T-cell (primary cell): ENCODE measurements around the gene MMP21. TPM values are rescaled to one million over a fixed set of nuclear protein-coding genes. Genes with fewer than 3 reads are reported as not detected.

Experiments
- ATAC-seq, 4 experiments: fragments of 200-7000 bp in 3 of 4; fragments of 150-1000 bp in 1 of 4; cut with Tn5 transposase; replicated peaks in 1 of 4; 1 replicate in 3 of 4; 2 replicates in 1 of 4; pipeline ENCODE4 v1.10.0; 2021; ENCODE audit warnings: moderate library complexity in 3 of 4, mild to moderate bottlenecking in 2 of 4, moderate number of reproducible peaks in 1 of 4
- CTCF ChIA-PET, 2 donors: fragments of 300-600 bp; sonication (Branson Sonifier 250); formaldehyde crosslinking; loops; one replicate each; lab custom pipeline; 2022; ENCODE audit warnings: antibody characterized with exemption in 2 of 2; lab: Charles Lee
- POLR2A ChIA-PET, 2 donors: fragments of 300-600 bp; sonication (Branson Sonifier 250); formaldehyde crosslinking; loops; one replicate each; lab custom pipeline; 2022; ENCODE audit warnings: antibody characterized with exemption in 2 of 2; lab: Charles Lee
- DNase-seq, 35 experiments: peaks; one replicate each; pipeline versions ENCODE4 v3.0.0 to v3.0.0-alpha.2; 2013 to 2023
- H3K27ac ChIP-seq: one replicate; pipeline ENCODE4 v1.5.1; 2013; ENCODE audit warnings: low read length
- H3K27me3 ChIP-seq, 2 experiments: replicated peaks in 1 of 2; 1 replicate in 1 of 2; 2 replicates in 1 of 2; pipeline versions ENCODE4 v1.6.1 to v1.7.0; 2013; ENCODE audit warnings: low read length in 1 of 2, mixed read lengths in 1 of 2; ENCODE audit not compliant: control insufficient read depth in 2 of 2, insufficient read depth in 2 of 2; ENCODE audit errors: extremely low read depth in 1 of 2
- H3K36me3 ChIP-seq, 2 donors: 1 replicate in 1 of 2; 2 replicates in 1 of 2; pipeline versions ENCODE4 v1.6.1 to v1.7.0; 2013; ENCODE audit warnings: low read length in 1 of 2; ENCODE audit not compliant: control insufficient read depth in 2 of 2, insufficient read depth in 1 of 2; ENCODE audit errors: extremely low read depth in 1 of 2
- H3K4me1 ChIP-seq, 2 experiments: 1 replicate in 1 of 2; 2 replicates in 1 of 2; pipeline versions ENCODE4 v1.6.1 to v1.7.0; 2013; ENCODE audit warnings: low read length in 2 of 2, mixed read lengths in 1 of 2; ENCODE audit not compliant: insufficient read depth in 2 of 2, control insufficient read depth in 1 of 2; ENCODE audit errors: extremely low read depth in 1 of 2
- H3K4me3 ChIP-seq, 2 donors: 1 replicate in 1 of 2; 2 replicates in 1 of 2; pipeline versions ENCODE4 v1.5.1 to v1.7.0; 2013; ENCODE audit warnings: mild to moderate bottlenecking in 2 of 2, low read length in 1 of 2, moderate library complexity in 1 of 2; ENCODE audit not compliant: control insufficient read depth in 1 of 2; ENCODE audit errors: extremely low read depth in 1 of 2
- H3K9me3 ChIP-seq: 2 replicates; pipeline ENCODE4 v1.7.0; 2013
- H3K27ac Mint-ChIP-seq, 2 donors: one replicate each; pipeline ENCODE4 v1.8.0; 2020 to 2021; ENCODE audit warnings: mild to moderate bottlenecking in 2 of 2, mixed read lengths in 2 of 2
- H3K27me3 Mint-ChIP-seq, 2 donors: one replicate each; pipeline ENCODE4 v1.8.0; 2021 to 2022; ENCODE audit warnings: mixed read lengths in 2 of 2
- H3K36me3 Mint-ChIP-seq: one replicate; pipeline ENCODE4 v1.8.0; 2021; ENCODE audit warnings: mixed read lengths
- H3K4me1 Mint-ChIP-seq, 3 donors: one replicate each; pipeline ENCODE4 v1.8.0; 2020 to 2022; ENCODE audit warnings: mixed read lengths in 3 of 3, mild to moderate bottlenecking in 1 of 3
- H3K4me3 Mint-ChIP-seq, 3 donors: one replicate each; pipeline ENCODE4 v1.8.0; 2020 to 2022; ENCODE audit warnings: mild to moderate bottlenecking in 3 of 3, mixed read lengths in 3 of 3, moderate library complexity in 3 of 3
- H3K9me3 Mint-ChIP-seq, 3 donors: one replicate each; pipeline ENCODE4 v1.8.0; 2020 to 2022; ENCODE audit warnings: mixed read lengths in 3 of 3
- WGBS: methylation state at CpG from one replicate; pipeline ENCODE4 v1.1.5; 2013; ENCODE audit warnings: missing lambda C conversion rate; ENCODE audit not compliant: insufficient coverage; 5-methylcytosine and 5-hydroxymethylcytosine counted together
- total RNA-seq, 35 experiments: library from RNA in 6 of 35; stranded (reverse) in 6 of 35; fragments of 120-200 nt in 1 of 35; gene quantifications; one replicate each; pipeline versions ENCODE4 v1.2.1 to v1.2.4 and lab custom pipeline; 2013 to 2026

The MMP21 gene
- total RNA-seq, 5 donors from 2014 or later (not counting 1 experiment from before 2014, with no cell fraction given) = 0.30 to 0.49 (median 0.44) TPM

- no peak overlapping the region for H3K4me3 ChIP-seq
- H3K27ac ChIP-seq = no peak overlapping the region
- H3K9me3 ChIP-seq = no peaks in the 10 kb centered on the region
- Mint-ChIP-seq H3K4me1 (no peaks in the 10 kb centered on the region), H3K27me3 (no peaks in the 10 kb centered on the region), H3K27ac (no peak overlapping the region), H3K9me3 (no peaks in the 10 kb centered on the region), H3K36me3 (peaks cover 53% of the 10 kb centered on the region), H3K4me3 (no peak overlapping the region)
- 93% methylated on average over 4 of the region's 7 CpGs for WGBS
- DNase-seq (no peak), ATAC-seq (no peak)
- no peaks in the 10 kb centered on the region for H3K27me3 ChIP-seq
- CTCF ChIA-PET = no interaction called here
- no peaks in the 10 kb centered on the region for H3K4me1 ChIP-seq
- peaks cover 20 to 54% of the 10 kb centered on the region in 2 donors for H3K36me3 ChIP-seq
- POLR2A ChIA-PET = no interaction called here
These were observed 27.1 kb upstream of the MMP21 start for GRCh38 chr10:125802739-125803138.

GRCh38 chr10:125802131-125802530 lies 26.5 kb upstream of the MMP21 start:
- Histone ChIP-seq H3K27me3 (no peaks in the 10 kb centered on the region), H3K4me3 (no peak overlapping the region), H3K27ac (no peak overlapping the region), H3K36me3 (peaks cover 15 to 52% of the 10 kb centered on the region in 2 donors), H3K9me3 (no peaks in the 10 kb centered on the region), H3K4me1 (no peaks in the 10 kb centered on the region)
- POLR2A ChIA-PET = no interaction called here
- H3K4me1 Mint-ChIP-seq = no peaks in the 10 kb centered on the region
- H3K9me3 Mint-ChIP-seq = no peaks in the 10 kb centered on the region
- no peak overlapping the region for H3K4me3 Mint-ChIP-seq
- CTCF ChIA-PET = interaction anchor here (0.5 to 1.0 kb wide), 3 partner anchors 17 to 244 kb away, joined by 3 to 5 read pairs (median 3); no protein-coding TSS in a partner anchor
- no peak for ATAC-seq
- no peaks in the 10 kb centered on the region for H3K27me3 Mint-ChIP-seq
- DNase-seq = no peak
- H3K27ac Mint-ChIP-seq = no peak overlapping the region
- peaks cover 51% of the 10 kb centered on the region for H3K36me3 Mint-ChIP-seq
- WGBS = 88% methylated on average over 5 of the region's 5 CpGs

DNA sequence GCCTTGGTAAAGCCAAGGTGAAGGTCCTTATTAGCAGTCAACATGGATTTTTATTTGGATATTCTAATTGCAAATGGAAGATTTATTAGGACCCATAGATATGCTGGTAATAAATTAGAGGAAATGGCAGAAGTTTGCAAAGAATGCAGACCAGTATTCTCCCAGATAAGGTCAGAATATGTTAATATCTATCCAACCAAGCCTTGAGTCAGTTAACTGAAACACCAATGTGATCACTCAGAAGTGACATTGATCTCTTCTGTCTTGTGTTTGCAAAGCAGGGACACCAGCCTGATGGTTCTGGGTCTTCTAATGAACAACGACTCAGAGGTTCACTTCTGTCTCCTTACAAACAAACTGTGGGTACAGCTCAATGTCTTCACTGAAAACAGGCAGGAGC lies 26.0 kb upstream of the MMP21 start:
- no CpG with 5 or more reads among the region's 1 CpG for WGBS
- Histone ChIP-seq H3K27ac (no peak overlapping the region), H3K4me1 (no peaks in the 10 kb centered on the region), H3K36me3 (peaks cover 15 to 46% of the 10 kb centered on the region in 2 donors), H3K27me3 (no peaks in the 10 kb centered on the region), H3K9me3 (no peaks in the 10 kb centered on the region), H3K4me3 (no peak overlapping the region)
- no peak overlapping the region for H3K27ac Mint-ChIP-seq
- H3K27me3 Mint-ChIP-seq = no peaks in the 10 kb centered on the region
- ChIA-PET POLR2A (no interaction called here), CTCF (interaction anchor here in 1 of 2 donors (0.7 to 1.0 kb wide), 2 partner anchors 18 to 244 kb away, joined by 3 read pairs; no protein-coding TSS in a partner anchor)
- no peak for ATAC-seq
- H3K4me3 Mint-ChIP-seq = no peak overlapping the region
- no peaks in the 10 kb centered on the region for H3K9me3 Mint-ChIP-seq
- no peaks in the 10 kb centered on the region for H3K4me1 Mint-ChIP-seq
- H3K36me3 Mint-ChIP-seq = peaks cover 49% of the 10 kb centered on the region
- DNase-seq = no peak

GRCh38 chr10:125799451-125800182 lies 24.0 kb upstream of the MMP21 start:
- Mint-ChIP-seq H3K9me3 (no peaks in the 10 kb centered on the region), H3K36me3 (peaks cover 40% of the 10 kb centered on the region), H3K4me3 (no peak overlapping the region), H3K27ac (no peak overlapping the region), H3K27me3 (no peaks in the 10 kb centered on the region), H3K4me1 (no peaks in the 10 kb centered on the region)
- H3K4me1 ChIP-seq = no peaks in the 10 kb centered on the region
- CTCF ChIA-PET = interaction anchor here in 1 of 2 donors (0.6 kb wide), 1 partner anchor 11 kb away, joined by 4 read pairs; no protein-coding TSS in a partner anchor
- POLR2A ChIA-PET = no interaction called here
- 100% methylated on average over 5 of the region's 8 CpGs for WGBS
- no peak overlapping the region for H3K4me3 ChIP-seq
- peaks cover under 1 to 40% of the 10 kb centered on the region in 2 donors for H3K36me3 ChIP-seq
- no peaks in the 10 kb centered on the region for H3K9me3 ChIP-seq
- ATAC-seq = no peak
- no peak overlapping the region for H3K27ac ChIP-seq
- H3K27me3 ChIP-seq = no peaks in the 10 kb centered on the region
- no peak for DNase-seq

GRCh38 chr10:125797994-125798662 lies 22.5 kb upstream of the MMP21 start:
- no peaks in the 10 kb centered on the region for H3K4me1 ChIP-seq
- H3K36me3 ChIP-seq = peaks cover 6 to 51% of the 10 kb centered on the region in 2 donors
- H3K36me3 Mint-ChIP-seq = peaks cover 43% of the 10 kb centered on the region
- WGBS = 100% methylated on average over 2 of the region's 5 CpGs
- H3K4me1 Mint-ChIP-seq = no peaks in the 10 kb centered on the region
- DNase-seq (no peak), ATAC-seq (no peak)
- H3K9me3 ChIP-seq = no peaks in the 10 kb centered on the region
- H3K27ac ChIP-seq = no peak overlapping the region
- H3K27ac Mint-ChIP-seq = no peak overlapping the region
- no peak overlapping the region for H3K4me3 Mint-ChIP-seq
- H3K9me3 Mint-ChIP-seq = no peaks in the 10 kb centered on the region
- H3K27me3 ChIP-seq = no peaks in the 10 kb centered on the region
- ChIA-PET CTCF (no interaction called here), POLR2A (no interaction called here)
- H3K4me3 ChIP-seq = no peak overlapping the region
- no peaks in the 10 kb centered on the region for H3K27me3 Mint-ChIP-seq

GRCh38 chr10:125797424-125797823 lies 21.8 kb upstream of the MMP21 start:
- 97% methylated on average over 6 of the region's 8 CpGs for WGBS
- Histone ChIP-seq H3K27ac (no peak overlapping the region), H3K9me3 (no peaks in the 10 kb centered on the region), H3K4me1 (no peaks in the 10 kb centered on the region), H3K27me3 (no peaks in the 10 kb centered on the region), H3K36me3 (peaks cover 11 to 48% of the 10 kb centered on the region in 2 donors), H3K4me3 (no peak overlapping the region)
- no peaks in the 10 kb centered on the region for H3K9me3 Mint-ChIP-seq
- peaks cover 44% of the 10 kb centered on the region for H3K36me3 Mint-ChIP-seq
- ATAC-seq = no peak
- no peaks in the 10 kb centered on the region for H3K4me1 Mint-ChIP-seq
- ChIA-PET CTCF (no interaction called here), POLR2A (no interaction called here)
- H3K27ac Mint-ChIP-seq = no peak overlapping the region
- DNase-seq = no peak
- H3K27me3 Mint-ChIP-seq = no peaks in the 10 kb centered on the region
- H3K4me3 Mint-ChIP-seq = no peak overlapping the region
